ENCODE data around the gene NEUROD4.

- TF ChIP-seq POLR2AphosphoS5 (IDR thresholded peaks at IDR 0.05; ENCODE audit: low read depth) = no peak
- TF ChIP-seq, protein P1, sequence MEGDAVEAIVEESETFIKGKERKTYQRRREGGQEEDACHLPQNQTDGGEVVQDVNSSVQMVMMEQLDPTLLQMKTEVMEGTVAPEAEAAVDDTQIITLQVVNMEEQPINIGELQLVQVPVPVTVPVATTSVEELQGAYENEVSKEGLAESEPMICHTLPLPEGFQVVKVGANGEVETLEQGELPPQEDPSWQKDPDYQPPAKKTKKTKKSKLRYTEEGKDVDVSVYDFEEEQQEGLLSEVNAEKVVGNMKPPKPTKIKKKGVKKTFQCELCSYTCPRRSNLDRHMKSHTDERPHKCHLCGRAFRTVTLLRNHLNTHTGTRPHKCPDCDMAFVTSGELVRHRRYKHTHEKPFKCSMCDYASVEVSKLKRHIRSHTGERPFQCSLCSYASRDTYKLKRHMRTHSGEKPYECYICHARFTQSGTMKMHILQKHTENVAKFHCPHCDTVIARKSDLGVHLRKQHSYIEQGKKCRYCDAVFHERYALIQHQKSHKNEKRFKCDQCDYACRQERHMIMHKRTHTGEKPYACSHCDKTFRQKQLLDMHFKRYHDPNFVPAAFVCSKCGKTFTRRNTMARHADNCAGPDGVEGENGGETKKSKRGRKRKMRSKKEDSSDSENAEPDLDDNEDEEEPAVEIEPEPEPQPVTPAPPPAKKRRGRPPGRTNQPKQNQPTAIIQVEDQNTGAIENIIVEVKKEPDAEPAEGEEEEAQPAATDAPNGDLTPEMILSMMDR (conservative IDR thresholded peaks at IDR 0.05; ENCODE audit: low read depth in 2 of 2) = peak; percentile 90 to 97
Measured at GRCh38 chr12:55073043-55074022, 53.6 kb downstream of the NEUROD4 start.
